SK-N-SH treated with all-trans-retinoic acid at 6 μM for 48 hours (cell line): ENCODE data around the gene CDC14A.

Experiments used
- CSDC2 ChIP-seq: fragments of 250-450 bp; sonication (Bioruptor Pico); IDR thresholded peaks from 2 replicates; pipeline ENCODE4 v1.5.0; 2020; ENCODE audit warnings: mild to moderate bottlenecking, moderate library complexity
- GLIS3 ChIP-seq: fragments of 250-450 bp; sonication (Bioruptor Pico); IDR thresholded peaks from 2 replicates; pipeline ENCODE4 v1.5.0; 2020; ENCODE audit warnings: mild to moderate bottlenecking, moderate library complexity
- ISL1 ChIP-seq: fragments of 250-450 bp; sonication (Bioruptor Pico); IDR thresholded peaks from 2 replicates; pipeline ENCODE4 v2.1.2; 2022; ENCODE audit warnings: mild to moderate bottlenecking, moderate library complexity
- OSR1 ChIP-seq: fragments of 250-450 bp; sonication (Bioruptor Pico); IDR thresholded peaks from 2 replicates; pipeline ENCODE4 v1.8.0; 2022; ENCODE audit warnings: moderate library complexity, mild to moderate bottlenecking, inconsistent platforms
- RARB ChIP-seq: fragments of 250-450 bp; sonication (Bioruptor Pico); IDR thresholded peaks from 2 replicates; pipeline ENCODE4 v1.8.0; 2021; ENCODE audit warnings: mild to moderate bottlenecking, moderate library complexity
- TOX ChIP-seq: fragments of 250-450 bp; sonication (Bioruptor Pico); IDR thresholded peaks from 2 replicates; pipeline ENCODE4 v1.8.0; 2021; ENCODE audit warnings: mild to moderate bottlenecking, moderate library complexity, borderline replicate concordance
- ZFP3 ChIP-seq: fragments of 250-450 bp; sonication (Bioruptor Pico); IDR thresholded peaks from 2 replicates; pipeline ENCODE4 v1.5.0; 2020; ENCODE audit warnings: mild to moderate bottlenecking, moderate library complexity
- ZFP30 ChIP-seq: fragments of 450-650 bp; formaldehyde crosslinking; IDR thresholded peaks from 2 replicates; pipeline ENCODE4 v1.5.0; 2022; ENCODE audit warnings: mild to moderate bottlenecking, moderate library complexity
- ZNF8 ChIP-seq: fragments of 450-650 bp; formaldehyde crosslinking; IDR thresholded peaks from 2 replicates; pipeline ENCODE4 v1.5.0; 2020; ENCODE audit warnings: mild to moderate bottlenecking, moderate library complexity
- TF ChIP-seq, protein P1 (sequence below): fragments of 250-450 bp; sonication (Bioruptor Pico); IDR thresholded peaks from 2 replicates; pipeline ENCODE4 v1.8.0; 2021; ENCODE audit warnings: low read depth, mild to moderate bottlenecking, moderate library complexity, borderline replicate concordance
- TF ChIP-seq, protein P2 (sequence below): fragments of 250-450 bp; sonication (Bioruptor Pico); IDR thresholded peaks from 2 replicates; pipeline ENCODE4 v1.8.0; 2020; ENCODE audit warnings: mild to moderate bottlenecking, moderate library complexity, borderline replicate concordance
- TF ChIP-seq, protein P3 (sequence below): fragments of 250-450 bp; sonication (Bioruptor Pico); IDR thresholded peaks from 2 replicates; pipeline ENCODE4 v1.5.0; 2020; ENCODE audit warnings: mild to moderate bottlenecking, moderate library complexity

DNA sequence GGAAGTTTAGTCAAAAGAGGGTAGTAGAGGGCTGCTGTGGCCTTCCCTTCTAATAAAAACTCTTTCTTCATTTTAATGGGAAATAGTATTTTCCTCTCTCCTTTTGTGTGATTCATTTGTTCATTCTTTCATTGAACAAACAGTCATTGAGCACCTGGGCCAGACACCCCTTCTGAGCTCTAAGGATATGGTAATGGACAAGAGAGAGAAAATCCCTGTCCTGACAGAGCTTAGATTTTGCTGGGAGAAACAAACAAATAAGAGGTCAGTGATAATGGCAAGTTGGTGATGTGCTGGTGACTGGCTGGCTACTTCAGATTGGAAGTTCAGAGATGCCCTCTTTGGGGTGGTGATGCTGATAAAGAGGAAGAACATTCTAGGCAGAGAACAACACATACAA is 59.3 kb downstream of the CDC14A start:
- TF ChIP-seq, protein P1, sequence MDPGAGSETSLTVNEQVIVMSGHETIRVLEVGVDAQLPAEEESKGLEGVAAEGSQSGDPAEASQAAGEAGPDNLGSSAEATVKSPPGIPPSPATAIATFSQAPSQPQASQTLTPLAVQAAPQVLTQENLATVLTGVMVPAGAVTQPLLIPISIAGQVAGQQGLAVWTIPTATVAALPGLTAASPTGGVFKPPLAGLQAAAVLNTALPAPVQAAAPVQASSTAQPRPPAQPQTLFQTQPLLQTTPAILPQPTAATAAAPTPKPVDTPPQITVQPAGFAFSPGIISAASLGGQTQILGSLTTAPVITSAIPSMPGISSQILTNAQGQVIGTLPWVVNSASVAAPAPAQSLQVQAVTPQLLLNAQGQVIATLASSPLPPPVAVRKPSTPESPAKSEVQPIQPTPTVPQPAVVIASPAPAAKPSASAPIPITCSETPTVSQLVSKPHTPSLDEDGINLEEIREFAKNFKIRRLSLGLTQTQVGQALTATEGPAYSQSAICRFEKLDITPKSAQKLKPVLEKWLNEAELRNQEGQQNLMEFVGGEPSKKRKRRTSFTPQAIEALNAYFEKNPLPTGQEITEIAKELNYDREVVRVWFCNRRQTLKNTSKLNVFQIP (CRISPR knock-in tag), result no peak
- TF ChIP-seq TOX (CRISPR knock-in tag), result no peak
- TF ChIP-seq CSDC2 (CRISPR knock-in tag), result no peak
- TF ChIP-seq, protein P2, sequence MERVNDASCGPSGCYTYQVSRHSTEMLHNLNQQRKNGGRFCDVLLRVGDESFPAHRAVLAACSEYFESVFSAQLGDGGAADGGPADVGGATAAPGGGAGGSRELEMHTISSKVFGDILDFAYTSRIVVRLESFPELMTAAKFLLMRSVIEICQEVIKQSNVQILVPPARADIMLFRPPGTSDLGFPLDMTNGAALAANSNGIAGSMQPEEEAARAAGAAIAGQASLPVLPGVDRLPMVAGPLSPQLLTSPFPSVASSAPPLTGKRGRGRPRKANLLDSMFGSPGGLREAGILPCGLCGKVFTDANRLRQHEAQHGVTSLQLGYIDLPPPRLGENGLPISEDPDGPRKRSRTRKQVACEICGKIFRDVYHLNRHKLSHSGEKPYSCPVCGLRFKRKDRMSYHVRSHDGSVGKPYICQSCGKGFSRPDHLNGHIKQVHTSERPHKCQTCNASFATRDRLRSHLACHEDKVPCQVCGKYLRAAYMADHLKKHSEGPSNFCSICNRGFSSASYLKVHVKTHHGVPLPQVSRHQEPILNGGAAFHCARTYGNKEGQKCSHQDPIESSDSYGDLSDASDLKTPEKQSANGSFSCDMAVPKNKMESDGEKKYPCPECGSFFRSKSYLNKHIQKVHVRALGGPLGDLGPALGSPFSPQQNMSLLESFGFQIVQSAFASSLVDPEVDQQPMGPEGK (CRISPR knock-in tag), result no peak
- TF ChIP-seq GLIS3 (CRISPR knock-in tag), result no peak
- TF ChIP-seq RARB (CRISPR knock-in tag), result no peak
- TF ChIP-seq, protein P3, sequence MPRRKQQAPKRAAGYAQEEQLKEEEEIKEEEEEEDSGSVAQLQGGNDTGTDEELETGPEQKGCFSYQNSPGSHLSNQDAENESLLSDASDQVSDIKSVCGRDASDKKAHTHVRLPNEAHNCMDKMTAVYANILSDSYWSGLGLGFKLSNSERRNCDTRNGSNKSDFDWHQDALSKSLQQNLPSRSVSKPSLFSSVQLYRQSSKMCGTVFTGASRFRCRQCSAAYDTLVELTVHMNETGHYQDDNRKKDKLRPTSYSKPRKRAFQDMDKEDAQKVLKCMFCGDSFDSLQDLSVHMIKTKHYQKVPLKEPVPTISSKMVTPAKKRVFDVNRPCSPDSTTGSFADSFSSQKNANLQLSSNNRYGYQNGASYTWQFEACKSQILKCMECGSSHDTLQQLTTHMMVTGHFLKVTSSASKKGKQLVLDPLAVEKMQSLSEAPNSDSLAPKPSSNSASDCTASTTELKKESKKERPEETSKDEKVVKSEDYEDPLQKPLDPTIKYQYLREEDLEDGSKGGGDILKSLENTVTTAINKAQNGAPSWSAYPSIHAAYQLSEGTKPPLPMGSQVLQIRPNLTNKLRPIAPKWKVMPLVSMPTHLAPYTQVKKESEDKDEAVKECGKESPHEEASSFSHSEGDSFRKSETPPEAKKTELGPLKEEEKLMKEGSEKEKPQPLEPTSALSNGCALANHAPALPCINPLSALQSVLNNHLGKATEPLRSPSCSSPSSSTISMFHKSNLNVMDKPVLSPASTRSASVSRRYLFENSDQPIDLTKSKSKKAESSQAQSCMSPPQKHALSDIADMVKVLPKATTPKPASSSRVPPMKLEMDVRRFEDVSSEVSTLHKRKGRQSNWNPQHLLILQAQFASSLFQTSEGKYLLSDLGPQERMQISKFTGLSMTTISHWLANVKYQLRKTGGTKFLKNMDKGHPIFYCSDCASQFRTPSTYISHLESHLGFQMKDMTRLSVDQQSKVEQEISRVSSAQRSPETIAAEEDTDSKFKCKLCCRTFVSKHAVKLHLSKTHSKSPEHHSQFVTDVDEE, result no peak
- TF ChIP-seq ZFP30 (CRISPR knock-in tag), result no peak
- no peak for TF ChIP-seq ISL1
- no peak for TF ChIP-seq ZNF8 (CRISPR knock-in tag)
- TF ChIP-seq OSR1 (CRISPR knock-in tag), result no peak
- no peak for TF ChIP-seq ZFP3
